Kidney tubule cell (primary cell): ENCODE measurements around the gene ERBB4.
"Not testable (repeated sequence)": the region's sequence is repeated elsewhere in the genome, so short reads cannot be mapped to it uniquely, and the experiment has no call there.

Source experiments
- DNase-seq: peaks from one replicate; pipeline ENCODE4 v3.0.0-alpha.2; 2018; ENCODE audit warnings: low spot score

The ERBB4 gene

DNA sequence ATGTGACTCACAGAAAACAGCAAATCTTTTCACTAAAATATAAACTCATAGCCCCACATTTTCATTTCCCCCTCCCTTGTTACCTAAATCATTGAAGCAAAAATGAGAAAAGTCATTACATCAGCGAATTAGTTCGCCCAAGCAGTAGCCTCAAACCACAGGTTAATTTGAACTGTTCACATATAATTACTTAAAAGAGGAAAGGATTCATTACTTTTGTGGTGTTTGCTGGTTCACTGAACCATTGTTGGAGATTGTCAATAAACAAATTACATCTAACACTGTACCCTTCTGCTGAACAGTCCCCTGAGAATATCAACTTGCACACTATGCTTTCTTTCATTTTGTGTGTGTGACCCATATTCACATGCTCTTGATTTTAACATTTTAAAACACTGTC is 238.7 kb downstream of the ERBB4 start:
- DNase-seq: no peak

GRCh38 chr2:212299333-212299732 is 239.3 kb downstream of the ERBB4 start:
- no peak for DNase-seq

DNA sequence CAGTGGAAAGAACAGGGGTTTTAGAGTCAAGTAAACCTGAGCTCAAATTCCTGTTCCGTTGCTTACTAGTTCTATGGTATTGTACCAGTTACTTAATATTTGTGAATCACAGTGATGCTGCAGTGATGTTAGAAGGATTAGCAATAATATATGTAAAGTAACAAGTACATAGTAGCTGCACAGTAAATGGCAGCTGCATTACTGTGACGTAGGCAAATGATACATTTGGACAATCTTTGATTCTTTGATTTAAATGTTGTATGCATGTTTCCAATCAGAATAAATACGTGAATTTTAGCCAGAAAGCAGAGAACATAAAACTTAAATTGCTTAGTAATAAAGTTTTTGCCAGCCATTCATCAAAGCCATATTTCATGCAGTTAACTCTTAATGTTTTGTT is 243.0 kb downstream of the ERBB4 start:
- no peak for DNase-seq

DNA sequence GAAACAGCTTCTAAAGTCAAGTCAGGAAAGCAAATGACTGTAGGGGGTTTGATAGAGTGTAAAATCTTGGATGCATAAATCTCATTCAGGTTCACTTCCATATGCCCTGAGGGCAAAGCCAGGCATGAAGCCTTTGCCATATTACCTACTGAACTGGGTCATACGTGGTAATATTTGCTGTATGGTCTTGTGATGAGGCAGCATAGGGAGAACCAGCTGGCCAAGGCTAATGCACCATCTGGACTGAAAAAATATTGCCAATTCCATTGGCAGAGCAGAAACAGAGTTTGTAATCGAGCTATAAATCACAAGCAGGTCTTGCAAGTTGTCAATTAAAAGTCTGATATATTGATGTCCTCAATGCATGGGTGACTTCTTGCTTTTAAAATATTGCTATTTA is 243.8 kb downstream of the ERBB4 start:
- no peak for DNase-seq

DNA sequence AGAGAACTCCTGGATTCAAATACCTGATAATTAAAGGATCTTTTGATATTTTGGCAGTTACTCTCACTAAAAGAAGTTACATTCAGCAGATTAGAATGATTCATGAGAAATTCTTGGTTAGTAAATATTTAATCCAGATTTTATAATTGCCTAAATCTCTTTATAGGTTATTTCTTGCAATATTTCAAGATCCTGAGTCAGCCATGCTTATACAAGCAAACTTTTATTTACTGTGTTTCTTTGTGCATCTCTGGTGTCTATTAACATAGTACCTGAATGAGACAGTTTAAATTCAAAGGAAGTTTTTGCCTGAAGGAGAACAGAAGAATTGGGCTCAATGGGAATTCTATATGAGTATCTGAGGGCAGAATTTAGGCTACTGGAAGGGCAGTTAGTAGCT is 249.3 kb downstream of the ERBB4 start:
- no peak for DNase-seq

GRCh38 chr2:212288308-212288707 is 250.3 kb downstream of the ERBB4 start:
- DNase-seq: peak; percentile 27

- no peak for DNase-seq
These were observed 254.4 kb downstream of the ERBB4 start for GRCh38 chr2:212284166-212284565.

- DNase-seq: no peak
These were observed 255.8 kb downstream of the ERBB4 start for GRCh38 chr2:212282671-212283261.

DNA sequence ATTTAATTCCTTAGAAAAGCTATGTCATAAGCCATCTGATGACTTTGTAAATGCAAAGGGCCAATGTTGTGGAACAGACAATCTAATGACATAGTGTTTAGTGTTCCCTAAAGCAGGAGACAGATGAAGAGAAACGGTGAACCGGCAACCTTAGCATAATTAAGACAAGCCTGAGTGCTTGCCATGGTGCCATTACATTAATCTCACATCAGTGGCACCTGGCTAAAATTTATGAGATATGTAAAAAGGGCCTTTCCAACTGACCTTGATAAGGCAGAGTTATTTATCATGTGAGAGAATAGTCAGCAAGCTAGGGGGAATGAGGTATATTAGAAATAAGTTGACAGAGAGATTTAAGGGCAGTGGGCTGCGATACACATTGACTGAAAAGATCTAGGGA is 261.8 kb downstream of the ERBB4 start:
- DNase-seq: no peak

- no peak for DNase-seq
These were observed 264.4 kb downstream of the ERBB4 start for GRCh38 chr2:212274215-212274614.

- DNase-seq: no peak
These were observed 267.0 kb downstream of the ERBB4 start for GRCh38 chr2:212271583-212271982.

DNA sequence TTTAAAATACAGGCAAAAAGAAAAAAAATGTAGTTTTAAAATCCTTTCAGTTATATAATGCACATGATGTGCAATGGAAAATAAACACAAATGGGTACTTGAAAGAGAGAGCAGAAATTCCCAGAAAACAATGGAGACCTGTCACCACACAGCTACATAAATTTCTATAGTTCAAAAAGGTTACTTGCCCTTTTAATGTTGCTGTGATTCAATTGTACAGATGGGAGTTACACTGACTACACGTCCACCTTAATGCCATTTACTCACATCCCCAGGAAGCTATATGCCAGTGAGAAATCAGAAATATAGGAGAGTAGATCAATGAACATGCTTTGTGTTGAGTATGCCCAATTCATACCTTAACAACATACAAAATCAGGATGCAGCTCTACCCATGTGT is 269.6 kb downstream of the ERBB4 start:
- no peak for DNase-seq

- no peak for DNase-seq
These were observed 272.3 kb downstream of the ERBB4 start for GRCh38 chr2:212266297-212266696.

GRCh38 chr2:212265777-212266176 is 272.8 kb downstream of the ERBB4 start:
- DNase-seq: no peak

- no peak for DNase-seq
These were observed 274.4 kb downstream of the ERBB4 start for GRCh38 chr2:212264187-212264586.

- DNase-seq: peak; percentile 17
These were observed 279.4 kb downstream of the ERBB4 start for GRCh38 chr2:212259226-212259625.

- no peak for DNase-seq
These were observed 284.3 kb downstream of the ERBB4 start for GRCh38 chr2:212254339-212254738.

DNA sequence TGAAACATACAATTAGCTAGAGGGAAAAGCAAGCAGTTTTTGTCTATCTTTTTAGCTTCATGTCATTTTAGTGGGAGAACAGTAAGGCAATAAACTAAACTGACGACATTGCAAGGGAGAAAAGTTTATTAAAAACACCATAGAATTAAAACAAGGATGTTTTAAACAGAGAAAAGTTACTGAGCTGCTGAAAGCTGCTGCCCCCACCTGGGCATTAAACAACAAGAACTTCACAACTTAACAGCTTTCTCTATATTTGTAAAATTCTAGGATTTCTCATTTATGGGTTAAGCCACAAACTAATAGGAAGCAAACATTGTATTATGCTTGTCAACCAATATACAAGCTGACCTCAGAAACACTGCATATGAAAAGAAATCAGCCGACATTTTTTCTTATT is 289.2 kb downstream of the ERBB4 start:
- peak; percentile 12 for DNase-seq

GRCh38 chr2:212245880-212246279 is 292.7 kb downstream of the ERBB4 start:
- DNase-seq: no peak

GRCh38 chr2:212242724-212243123 is 295.9 kb downstream of the ERBB4 start:
- no peak for DNase-seq

- DNase-seq: not testable (repeated sequence)
These were observed 300.4 kb downstream of the ERBB4 start for GRCh38 chr2:212238152-212238551.

DNA sequence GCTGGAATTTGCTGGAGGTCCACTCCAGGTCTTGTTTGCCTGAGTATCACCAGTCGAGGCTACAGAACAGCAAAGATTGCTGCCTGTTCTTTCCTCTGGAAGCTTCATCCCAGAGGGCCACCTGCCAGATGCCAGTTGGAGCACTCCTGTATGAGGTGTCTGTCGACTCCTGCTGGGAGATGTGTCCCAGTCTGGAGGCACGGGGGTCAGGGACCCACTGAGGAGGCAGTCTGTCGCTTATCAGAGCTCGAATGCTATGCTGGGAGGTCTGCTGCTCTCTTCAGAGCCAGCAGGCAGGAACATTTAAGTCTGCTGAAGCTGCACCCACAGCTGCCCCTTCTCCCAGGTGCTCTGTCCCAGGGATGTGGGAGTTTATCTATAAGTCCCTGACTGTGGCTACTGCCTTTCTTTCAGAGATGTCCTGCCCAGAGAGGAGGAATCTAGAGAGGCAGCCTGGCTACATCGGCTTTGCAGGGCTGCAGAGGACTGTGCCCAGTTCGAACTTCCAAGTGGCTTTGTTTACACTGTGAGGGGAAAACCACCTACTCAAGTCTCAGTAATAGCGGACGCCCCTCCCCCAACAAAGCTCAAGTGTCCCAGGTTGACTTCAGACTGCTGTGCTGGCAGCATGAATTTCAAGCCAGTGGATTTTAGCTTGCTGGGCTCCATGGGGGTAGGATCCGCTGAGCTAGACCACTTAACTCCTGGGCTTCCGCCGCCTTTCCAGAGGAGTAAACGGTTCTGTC is 301.1 kb downstream of the ERBB4 start:
- DNase-seq: no peak

GRCh38 chr2:212228743-212229171 is 309.8 kb downstream of the ERBB4 start:
- DNase-seq: peak; percentile 2

- DNase-seq: peak; percentile 60
These were observed 310.8 kb downstream of the ERBB4 start for GRCh38 chr2:212227755-212228154.
